Mucosa of descending colon (tissue), 3 donors: ENCODE results near the gene CAMK2D. TPM values are rescaled to one million over a fixed set of nuclear protein-coding genes. Genes with fewer than 3 reads are reported as not detected.

Experiments used
- ATAC-seq: fragments of 200-7000 bp; cut with Tn5 transposase; one replicate; pipeline ENCODE4 v1.9.1; 2020; ENCODE audit warnings: mild to moderate bottlenecking, moderate library complexity
- DNase-seq, 3 donors: peaks; one replicate each; pipeline ENCODE4 v3.0.0-alpha.2; 2020
- H3K36me3 ChIP-seq: fragments of 200-600 bp; one replicate; pipeline ENCODE4 v1.8.0; 2021; ENCODE audit warnings: low read depth, mild to moderate bottlenecking
- H3K4me1 ChIP-seq: fragments of 200-600 bp; one replicate; pipeline ENCODE4 v1.8.0; 2021; ENCODE audit warnings: low read depth, mild to moderate bottlenecking
- H3K4me3 ChIP-seq: fragments of 200-600 bp; one replicate; pipeline ENCODE4 v1.8.0; 2021; ENCODE audit warnings: mild to moderate bottlenecking
- H3K9me3 ChIP-seq: fragments of 200-600 bp; one replicate; pipeline ENCODE4 v1.8.0; 2021; ENCODE audit warnings: mild to moderate bottlenecking
- CTCF ChIP-seq: fragments of 200-600 bp; IDR thresholded peaks from one replicate; pipeline ENCODE4 v1.8.0; 2022; ENCODE audit warnings: antibody characterized with exemption, mild to moderate bottlenecking
- intact Hi-C, 2 donors: fragments of 100-400 bp; cut with DNase I in 1 of 2; cut with micrococcal nuclease in 1 of 2; formaldehyde crosslinking; loops; one replicate each; pipeline versions ENCODE4 v1.11.0 to v1.11.1; 2022; cut with DNase I, micrococcal nuclease
- total RNA-seq, 3 donors: library from RNA; stranded (reverse); fragmentation: NEBNext Ultra II Directional in 2 of 3; extraction: Animal tissue kit (Norgen Biotek cat#: 25700) in 2 of 3; gene quantifications; one replicate each; pipeline versions ENCODE4 v1.2.1 to v1.2.4, GENCODE V29; 2021 to 2023
- donor health status: DM: no; HTN: no; CAD: no; lungs with moderate emphysema.
- donor health status: DM: no; HTN: no; CAD: no.
- donor health status: DM: no; HTN: yes; CAD: no.

CAMK2D gene
- total RNA-seq, 3 donors from 2014 or later: 59.8 to 83.0 (median 77.3) TPM

GRCh38 chr4:113662581-113662980, 99.0 kb downstream of the CAMK2D start:
- Histone ChIP-seq H3K9me3 (no peaks in the 10 kb centered on the region), H3K36me3 (no peaks in the 10 kb centered on the region), H3K4me3 (no peak overlapping the region), H3K4me1 (peaks cover 5% of the 10 kb centered on the region)
- intact Hi-C loops: no loop called here
- TF ChIP-seq CTCF: no peak
- ATAC-seq: no peak
- no peak for DNase-seq

- no peaks in the 10 kb centered on the region for H3K36me3 ChIP-seq
- H3K4me3 ChIP-seq: no peak overlapping the region
- TF ChIP-seq CTCF: no peak
- DNase-seq (no peak), ATAC-seq (no peak)
- no peaks in the 10 kb centered on the region for H3K9me3 ChIP-seq
- peaks cover 12% of the 10 kb centered on the region for H3K4me1 ChIP-seq
- intact Hi-C loops: no loop called here
Observed at GRCh38 chr4:113659127-113659526, 102.4 kb downstream of the CAMK2D start.

GRCh38 chr4:113657586-113658233, 103.8 kb downstream of the CAMK2D start:
- Histone ChIP-seq H3K9me3 (no peaks in the 10 kb centered on the region), H3K36me3 (no peaks in the 10 kb centered on the region), H3K4me3 (no peak overlapping the region), H3K4me1 (peaks cover 12% of the 10 kb centered on the region)
- ATAC-seq (peak; percentile 78), DNase-seq (no peak)
- TF ChIP-seq CTCF: no peak
- intact Hi-C loops: no loop called here

GRCh38 chr4:113653871-113654270, 107.7 kb downstream of the CAMK2D start:
- Histone ChIP-seq H3K9me3 (no peaks in the 10 kb centered on the region), H3K4me3 (no peak overlapping the region), H3K4me1 (peaks cover 12% of the 10 kb centered on the region), H3K36me3 (no peaks in the 10 kb centered on the region)
- TF ChIP-seq CTCF: no peak
- intact Hi-C loops: no loop called here
- DNase-seq (no peak), ATAC-seq (no peak)

- peak; percentile 89 for ATAC-seq
- no peak for TF ChIP-seq CTCF
- H3K36me3 ChIP-seq: no peaks in the 10 kb centered on the region
- intact Hi-C loops: no loop called here
- H3K4me1 ChIP-seq: peaks cover 35% of the 10 kb centered on the region
- H3K4me3 ChIP-seq: no peak overlapping the region
- peak; percentile 65 to 75 (median 70) for DNase-seq
- H3K9me3 ChIP-seq: no peaks in the 10 kb centered on the region
Observed at GRCh38 chr4:113646442-113646822, 115.1 kb downstream of the CAMK2D start.
